GM18511 (cell line): ENCODE data around the gene PRDX5.

Source experiments
- ATAC-seq: cut with Tn5 transposase; IDR thresholded peaks from one replicate; pipeline ENCODE4 v1.9.1; 2021; ENCODE audit warnings: mild to moderate bottlenecking, moderate library complexity; ENCODE audit not compliant: unreplicated experiment

PRDX5 gene

GRCh38 chr11:64343767-64344559, 26.0 kb downstream of the PRDX5 start:
- ATAC-seq: no peak

- ATAC-seq: no peak
These were observed 26.9 kb downstream of the PRDX5 start for GRCh38 chr11:64344787-64345186.

DNA sequence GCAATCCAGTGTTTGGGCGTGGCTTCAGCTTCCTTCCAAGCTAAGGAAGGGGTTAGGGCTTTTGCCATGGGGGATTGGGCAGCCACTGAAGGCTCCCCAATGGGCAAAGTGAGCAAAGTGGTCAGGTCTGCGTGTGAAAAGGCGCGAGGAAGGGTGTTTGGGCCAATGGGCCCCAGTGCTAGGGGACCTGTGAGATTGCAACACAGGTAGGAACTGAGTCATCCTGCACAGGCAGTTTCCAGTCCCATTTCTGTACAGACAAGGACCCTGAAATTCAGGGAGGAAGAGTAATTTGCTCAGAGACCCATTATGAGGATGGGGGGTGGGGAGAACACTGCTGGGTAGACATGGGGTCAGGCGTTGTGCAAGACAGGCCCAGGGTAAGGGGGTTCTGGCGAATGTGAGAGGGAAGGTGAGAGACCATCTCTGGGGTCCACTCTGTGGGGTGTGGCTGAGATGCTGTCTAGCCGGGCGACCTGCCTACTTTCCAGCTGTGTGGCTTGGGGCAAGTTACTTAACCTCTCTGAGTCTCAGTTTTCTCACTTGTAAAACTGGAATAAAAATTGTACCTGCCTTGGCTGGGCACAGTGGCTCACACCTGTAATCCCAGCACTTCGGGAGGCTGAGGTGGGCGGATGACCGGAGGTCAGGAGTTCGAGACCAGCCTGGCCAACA, 29.4 kb downstream of the PRDX5 start:
- ATAC-seq: no peak

GRCh38 chr11:64348383-64349024, 30.6 kb downstream of the PRDX5 start:
- ATAC-seq: no peak

- ATAC-seq: no peak
These were observed 31.1 kb downstream of the PRDX5 start for GRCh38 chr11:64349025-64349387.

DNA sequence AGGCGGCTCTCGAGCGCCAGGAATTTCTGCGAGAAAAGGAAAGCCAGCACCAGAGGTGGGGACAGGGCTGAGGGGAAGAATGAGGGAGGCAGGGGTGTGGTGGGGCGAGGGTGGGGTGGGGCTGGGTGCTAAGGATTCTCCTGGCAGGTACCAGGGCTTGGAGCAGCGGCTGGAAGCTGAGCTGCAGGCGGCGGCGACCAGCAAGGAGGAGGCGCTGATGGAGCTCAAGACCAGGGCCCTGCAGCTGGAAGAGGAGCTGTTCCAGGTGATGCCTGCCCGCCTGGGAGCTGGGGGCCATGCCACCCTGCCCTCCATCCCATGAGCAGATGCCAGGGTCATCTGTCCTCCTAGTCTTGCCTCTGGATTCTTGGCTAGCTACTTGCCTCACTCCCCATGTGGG, 31.5 kb downstream of the PRDX5 start:
- no peak for ATAC-seq

DNA sequence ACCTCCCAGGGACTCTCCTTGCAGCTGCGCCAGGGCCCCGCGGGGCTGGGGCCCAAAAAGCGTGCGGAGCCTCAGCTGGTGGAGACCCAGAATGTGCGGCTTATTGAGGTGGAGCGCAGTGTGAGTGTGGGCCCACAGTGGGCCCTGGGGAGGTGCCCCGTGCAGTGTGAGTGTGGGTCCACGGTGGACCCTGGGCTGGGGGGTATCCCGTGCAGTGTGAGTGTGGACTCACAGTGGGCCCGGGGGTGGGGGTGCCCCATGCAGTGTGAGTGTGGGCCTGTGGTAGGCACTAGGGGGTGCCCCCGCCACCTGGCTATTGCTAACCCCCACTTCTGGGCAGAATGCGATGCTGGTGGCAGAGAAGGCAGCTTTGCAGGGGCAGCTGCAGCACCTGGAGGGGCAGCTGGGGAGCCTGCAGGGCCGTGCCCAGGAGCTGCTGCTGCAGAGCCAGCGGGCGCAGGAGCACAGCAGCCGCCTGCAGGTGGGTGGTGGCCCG, 33.3 kb downstream of the PRDX5 start:
- no peak for ATAC-seq

DNA sequence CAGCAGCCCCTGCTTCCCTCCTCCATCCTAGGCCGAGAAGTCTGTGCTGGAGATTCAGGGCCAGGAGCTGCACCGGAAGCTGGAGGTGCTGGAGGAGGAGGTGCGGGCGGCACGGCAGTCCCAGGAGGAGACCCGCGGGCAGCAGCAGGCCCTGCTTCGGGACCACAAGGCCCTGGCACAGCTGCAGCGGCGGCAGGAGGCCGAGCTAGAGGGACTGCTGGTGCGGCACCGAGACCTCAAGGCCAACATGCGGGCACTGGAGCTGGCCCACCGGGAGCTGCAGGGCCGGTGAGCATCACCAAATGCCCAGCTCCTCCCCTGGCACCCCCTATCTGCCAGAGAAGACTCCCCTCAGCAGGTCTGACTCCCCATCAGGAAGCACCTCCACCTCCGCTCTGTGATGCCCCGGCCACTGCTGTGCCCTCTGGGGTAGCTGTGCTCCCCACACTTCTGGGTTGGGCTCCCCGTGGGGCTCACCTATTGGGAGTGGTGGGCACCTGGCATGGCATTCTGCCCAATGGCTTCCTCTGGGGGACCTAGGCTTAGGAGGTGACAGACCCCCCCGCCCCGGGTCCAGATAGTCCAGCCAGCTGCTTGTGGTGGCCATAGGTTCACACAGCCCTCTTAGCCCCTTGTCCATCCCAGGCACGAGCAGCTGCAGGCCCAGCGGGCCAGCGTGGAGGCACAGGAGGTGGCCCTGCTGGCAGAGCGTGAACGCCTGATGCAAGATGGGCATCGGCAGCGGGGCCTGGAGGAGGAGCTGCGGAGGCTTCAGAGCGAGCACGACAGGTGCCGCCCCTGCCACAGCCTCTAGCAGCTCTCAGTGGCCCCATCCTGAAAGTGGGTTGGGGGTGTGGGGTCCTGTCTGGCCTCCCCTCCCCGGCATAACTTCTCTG, 34.4 kb downstream of the PRDX5 start:
- no peak for ATAC-seq

GRCh38 chr11:64352995-64353714, 35.2 kb downstream of the PRDX5 start:
- no peak for ATAC-seq

DNA sequence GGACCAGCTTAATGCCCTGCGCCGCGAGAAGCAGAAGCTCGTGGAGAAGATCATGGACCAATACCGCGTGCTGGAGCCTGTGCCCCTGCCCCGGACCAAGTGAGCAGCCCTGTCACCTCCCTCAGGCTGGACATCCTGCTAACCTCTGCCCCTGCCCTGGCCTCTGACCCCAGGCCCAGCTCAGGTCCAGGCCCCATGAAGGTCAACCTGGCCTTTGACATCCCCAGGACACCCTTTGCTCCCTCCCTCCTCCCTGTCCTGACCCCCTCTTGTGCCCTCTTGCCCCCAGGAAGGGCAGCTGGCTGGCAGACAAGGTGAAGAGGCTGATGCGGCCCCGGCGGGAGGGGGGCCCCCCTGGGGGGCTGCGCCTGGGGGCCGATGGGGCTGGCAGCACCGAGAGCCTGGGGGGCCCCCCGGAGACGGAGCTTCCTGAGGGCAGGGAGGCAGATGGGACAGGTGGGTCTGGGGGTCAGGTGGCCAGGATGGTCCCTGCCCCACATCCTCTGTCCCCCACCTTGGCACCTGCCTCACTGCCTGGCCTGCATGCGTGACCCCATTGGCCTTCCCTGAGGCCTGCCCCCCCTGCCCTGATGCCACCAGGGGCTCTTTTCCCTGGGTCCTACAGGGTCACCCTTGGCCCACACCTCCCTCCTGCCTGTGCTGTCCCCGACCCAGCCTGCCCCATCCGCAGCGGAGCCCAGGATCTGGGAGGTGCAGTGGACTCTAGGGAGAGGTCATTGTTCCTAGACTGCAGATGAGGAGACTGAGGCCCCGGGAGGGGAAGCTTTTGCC, 36.0 kb downstream of the PRDX5 start:
- no peak for ATAC-seq

GRCh38 chr11:64355078-64355940, 37.4 kb downstream of the PRDX5 start:
- no peak for ATAC-seq

DNA sequence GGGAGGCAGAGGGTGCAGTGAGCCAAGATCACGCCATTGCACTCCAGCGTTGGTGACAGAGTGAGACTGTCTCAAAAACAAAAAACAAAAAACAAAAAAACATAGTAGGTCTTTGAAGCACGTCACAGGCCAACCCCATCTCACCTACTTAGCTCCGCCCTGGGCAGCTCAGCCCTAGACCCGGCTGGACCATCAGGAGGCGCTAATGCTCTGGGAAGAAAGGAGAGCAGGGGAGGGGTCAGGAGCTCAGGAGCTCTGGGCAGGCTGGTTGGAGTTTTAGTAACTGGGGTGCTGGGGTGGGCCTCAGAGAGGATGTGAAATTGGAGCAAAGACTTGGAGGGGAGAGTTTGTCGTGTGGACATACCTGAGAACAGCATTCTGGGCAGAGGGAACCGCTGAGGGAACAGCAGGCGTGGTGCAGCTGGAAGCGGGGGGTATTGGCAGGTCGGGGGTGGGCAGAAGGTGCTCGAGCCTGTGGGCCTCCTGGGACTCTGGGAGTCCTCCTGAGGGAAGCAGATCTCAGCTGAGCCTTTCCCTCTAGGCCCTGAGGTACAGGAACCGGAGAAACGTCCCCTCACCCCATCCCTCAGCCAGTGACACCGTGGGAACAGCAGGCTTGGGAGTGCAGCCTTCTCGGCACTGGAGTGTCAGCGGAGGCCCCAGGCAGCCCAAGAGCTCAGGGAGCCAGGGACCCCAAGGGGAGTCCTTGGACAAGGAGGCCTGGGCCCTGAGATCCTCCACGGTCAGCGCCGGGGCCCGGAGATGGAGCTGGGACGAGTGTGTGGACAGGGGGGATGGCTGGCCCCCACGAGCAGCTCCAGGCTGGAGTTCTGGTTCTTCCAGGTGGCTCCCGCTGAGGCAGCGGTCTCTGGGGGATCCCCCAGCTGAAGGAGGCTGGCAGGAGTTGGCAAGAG, 38.8 kb downstream of the PRDX5 start:
- no peak for ATAC-seq

- no peak for ATAC-seq
These were observed 39.5 kb downstream of the PRDX5 start for GRCh38 chr11:64357446-64357845.

GRCh38 chr11:64357904-64358535, 40.1 kb downstream of the PRDX5 start:
- ATAC-seq: no peak

DNA sequence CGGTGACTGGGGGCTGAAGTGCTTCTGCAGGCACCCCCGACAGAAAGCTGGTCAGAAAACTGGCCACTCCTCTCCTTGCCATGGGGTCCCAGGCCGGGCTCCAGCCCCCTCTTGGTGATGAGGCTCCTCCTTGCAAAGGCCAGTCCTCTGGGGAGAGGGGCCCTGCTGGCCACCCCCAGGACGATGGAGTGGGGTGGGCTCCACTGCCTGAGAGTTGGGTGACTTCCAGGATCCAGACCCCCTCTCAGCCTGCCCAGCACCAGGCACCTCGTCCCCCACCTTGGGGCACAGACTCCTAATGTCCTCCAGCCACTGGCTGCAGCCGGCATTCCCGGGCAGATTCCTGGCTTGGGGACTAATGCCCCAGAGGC, 40.6 kb downstream of the PRDX5 start:
- no peak for ATAC-seq

DNA sequence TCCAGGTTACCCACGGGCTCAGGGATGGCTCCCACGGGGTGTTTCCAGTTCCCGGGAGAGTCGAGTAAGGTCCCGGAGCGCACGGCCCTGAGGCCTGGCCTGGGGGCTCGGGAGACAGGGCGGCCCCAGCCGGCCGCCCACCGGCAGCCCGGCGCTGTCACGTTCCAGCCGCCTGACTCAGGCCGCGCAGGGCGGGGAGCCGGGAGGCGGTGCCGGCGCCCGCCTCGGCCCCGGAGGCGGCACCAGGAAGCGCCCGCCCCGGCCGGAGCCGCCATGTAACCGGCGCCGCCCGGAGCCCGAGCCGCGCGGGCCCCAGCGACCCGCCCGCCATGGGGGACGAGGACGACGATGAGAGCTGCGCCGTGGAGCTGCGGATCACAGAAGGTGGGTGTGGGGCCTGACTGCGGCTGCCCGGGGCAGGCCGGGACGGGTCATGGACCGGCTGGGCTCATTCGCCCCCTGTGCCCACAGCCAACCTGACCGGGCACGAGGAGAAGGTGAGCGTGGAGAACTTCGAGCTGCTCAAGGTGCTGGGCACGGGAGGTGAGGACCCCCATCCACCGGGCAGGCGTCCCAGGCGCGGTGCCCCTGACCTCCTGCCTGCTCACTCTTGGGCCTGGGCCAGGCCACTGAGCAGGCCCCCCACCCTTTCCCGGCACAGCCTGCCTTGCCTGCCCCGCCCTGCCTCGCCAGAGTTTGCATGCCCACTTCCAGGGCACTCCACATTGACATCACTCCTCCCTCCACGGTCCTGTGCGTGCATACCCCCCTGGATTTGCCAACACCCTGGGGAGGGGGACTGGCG, 41.2 kb downstream of the PRDX5 start, which contains the start of gene RPS6KA4:
Gene RPS6KA4, plus strand, starts transcription at position 256 of the 805 bp plus-strand sequence. Its CDS starts 74 bp downstream, at position 330.
- ATAC-seq: peak; percentile 71
